ENCODE results near the gene PIGX.

DNA sequence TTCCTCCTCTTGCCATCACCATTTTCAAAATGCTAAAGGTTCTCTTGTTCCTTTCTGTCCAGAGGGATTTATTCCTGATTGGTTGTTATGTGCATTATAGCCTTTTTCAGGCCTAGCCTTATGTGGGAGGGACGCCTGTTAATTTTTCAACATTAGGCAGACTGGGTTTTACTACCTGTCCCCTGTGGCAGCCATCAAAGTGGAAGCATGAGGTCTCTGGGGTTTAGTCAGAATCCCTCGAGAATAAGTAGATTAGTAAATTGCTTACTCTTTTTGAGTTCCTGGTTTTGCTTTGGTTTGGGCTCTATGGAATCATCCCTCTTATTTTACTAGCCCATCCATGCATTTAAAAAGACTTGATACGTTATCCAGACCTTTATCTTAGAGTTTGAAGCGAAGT lies 59.9 kb downstream of the PIGX start:
- TF ChIP-seq, protein P1, sequence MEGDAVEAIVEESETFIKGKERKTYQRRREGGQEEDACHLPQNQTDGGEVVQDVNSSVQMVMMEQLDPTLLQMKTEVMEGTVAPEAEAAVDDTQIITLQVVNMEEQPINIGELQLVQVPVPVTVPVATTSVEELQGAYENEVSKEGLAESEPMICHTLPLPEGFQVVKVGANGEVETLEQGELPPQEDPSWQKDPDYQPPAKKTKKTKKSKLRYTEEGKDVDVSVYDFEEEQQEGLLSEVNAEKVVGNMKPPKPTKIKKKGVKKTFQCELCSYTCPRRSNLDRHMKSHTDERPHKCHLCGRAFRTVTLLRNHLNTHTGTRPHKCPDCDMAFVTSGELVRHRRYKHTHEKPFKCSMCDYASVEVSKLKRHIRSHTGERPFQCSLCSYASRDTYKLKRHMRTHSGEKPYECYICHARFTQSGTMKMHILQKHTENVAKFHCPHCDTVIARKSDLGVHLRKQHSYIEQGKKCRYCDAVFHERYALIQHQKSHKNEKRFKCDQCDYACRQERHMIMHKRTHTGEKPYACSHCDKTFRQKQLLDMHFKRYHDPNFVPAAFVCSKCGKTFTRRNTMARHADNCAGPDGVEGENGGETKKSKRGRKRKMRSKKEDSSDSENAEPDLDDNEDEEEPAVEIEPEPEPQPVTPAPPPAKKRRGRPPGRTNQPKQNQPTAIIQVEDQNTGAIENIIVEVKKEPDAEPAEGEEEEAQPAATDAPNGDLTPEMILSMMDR (IDR thresholded peaks at IDR 0.05): no peak
- TF ChIP-seq POLR2A (IDR thresholded peaks at IDR 0.05): no peak

Measured in body of pancreas (tissue), 4 donors.